NCI-H526 treated with DMSO at 0.1 percent for 48 hours (cell line): ENCODE data around the gene NOL4L.
"Not testable (repeated sequence)": the region's sequence is repeated elsewhere in the genome, so short reads cannot be mapped to it uniquely, and the experiment has no call there.

Experiments
- DNase-seq: peaks from one replicate; lab custom pipeline; 2025; lab: John Stamatoyannopoulos, UW

Gene NOL4L

GRCh38 chr20:32470025-32470861 lies 114.9 kb downstream of the NOL4L start:
- no peak for DNase-seq

GRCh38 chr20:32468860-32469259 lies 116.3 kb downstream of the NOL4L start:
- DNase-seq: no peak

- no peak for DNase-seq
Measured at GRCh38 chr20:32468313-32468640, 116.9 kb downstream of the NOL4L start.

- DNase-seq: no peak
Measured at GRCh38 chr20:32467506-32468312, 117.4 kb downstream of the NOL4L start.

GRCh38 chr20:32466739-32467505 lies 118.2 kb downstream of the NOL4L start:
- DNase-seq: no peak

GRCh38 chr20:32465901-32466675 lies 119.0 kb downstream of the NOL4L start:
- DNase-seq: not testable (repeated sequence)

- DNase-seq: no peak
Measured at GRCh38 chr20:32465092-32465900, 119.8 kb downstream of the NOL4L start.

- no peak for DNase-seq
Measured at GRCh38 chr20:32464401-32465091, 120.6 kb downstream of the NOL4L start.

GRCh38 chr20:32463642-32464400 lies 121.3 kb downstream of the NOL4L start:
- peak; percentile 27 for DNase-seq

GRCh38 chr20:32462900-32463641 lies 122.1 kb downstream of the NOL4L start:
- no peak for DNase-seq

GRCh38 chr20:32461836-32462600 lies 123.1 kb downstream of the NOL4L start:
- no peak for DNase-seq

- DNase-seq: no peak
Measured at GRCh38 chr20:32460683-32461320, 124.3 kb downstream of the NOL4L start.

- no peak for DNase-seq
Measured at GRCh38 chr20:32460231-32460630, 124.9 kb downstream of the NOL4L start.

GRCh38 chr20:32458837-32459220 lies 126.3 kb downstream of the NOL4L start:
- no peak for DNase-seq

- no peak for DNase-seq
Measured at GRCh38 chr20:32458061-32458836, 126.9 kb downstream of the NOL4L start.

- peak; percentile 83 for DNase-seq
Measured at GRCh38 chr20:32457479-32457986, 127.6 kb downstream of the NOL4L start.
